HG03565 (cell line): ENCODE measurements around the gene OR52H1.

ENCODE experiments used
- ATAC-seq: cut with Tn5 transposase; IDR thresholded peaks from one replicate; pipeline ENCODE4 v1.9.1; 2021; ENCODE audit warnings: mild to moderate bottlenecking, moderate library complexity; ENCODE audit not compliant: unreplicated experiment

OR52H1 gene

GRCh38 chr11:5536482-5536881 lies 11.9 kb downstream of the OR52H1 start:
- ATAC-seq = no peak

GRCh38 chr11:5534046-5534445 lies 14.3 kb downstream of the OR52H1 start:
- no peak for ATAC-seq

DNA sequence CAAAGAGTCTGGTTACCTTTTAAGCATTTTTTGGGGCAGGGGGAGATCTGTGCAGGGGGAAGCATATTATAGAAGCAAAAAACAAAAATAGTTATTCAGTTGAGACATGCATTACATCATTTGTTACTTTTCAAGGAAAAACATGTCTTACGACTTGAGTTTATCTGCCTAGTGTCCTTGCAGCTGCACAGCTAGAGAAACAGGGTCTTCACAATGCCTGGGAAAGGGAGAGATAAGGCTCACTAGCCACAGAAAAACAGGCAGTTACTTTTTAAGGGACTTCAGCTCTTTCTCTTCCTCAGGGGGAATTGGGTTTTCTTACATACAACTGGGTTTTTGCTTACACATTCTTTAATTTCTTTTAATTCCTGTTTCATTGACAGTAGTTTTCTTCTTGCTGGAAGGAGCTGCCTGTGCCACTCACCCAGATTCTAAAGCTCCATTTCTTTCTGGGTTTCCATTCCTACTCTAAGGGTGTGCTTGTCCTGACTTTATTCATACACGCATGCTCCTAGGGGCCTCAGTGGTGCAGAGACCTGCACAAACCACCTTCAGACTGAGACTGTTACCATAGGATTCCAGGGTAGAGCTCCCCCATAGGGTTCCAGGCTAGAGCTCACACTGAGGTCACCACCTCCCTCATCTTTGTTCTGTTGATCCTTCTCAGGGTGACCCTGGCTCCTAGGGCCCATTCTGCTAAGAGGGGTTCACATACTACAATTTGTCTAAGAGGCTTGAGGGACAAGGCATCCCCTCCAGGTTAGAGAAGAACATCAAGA lies 17.1 kb downstream of the OR52H1 start:
- no peak for ATAC-seq

DNA sequence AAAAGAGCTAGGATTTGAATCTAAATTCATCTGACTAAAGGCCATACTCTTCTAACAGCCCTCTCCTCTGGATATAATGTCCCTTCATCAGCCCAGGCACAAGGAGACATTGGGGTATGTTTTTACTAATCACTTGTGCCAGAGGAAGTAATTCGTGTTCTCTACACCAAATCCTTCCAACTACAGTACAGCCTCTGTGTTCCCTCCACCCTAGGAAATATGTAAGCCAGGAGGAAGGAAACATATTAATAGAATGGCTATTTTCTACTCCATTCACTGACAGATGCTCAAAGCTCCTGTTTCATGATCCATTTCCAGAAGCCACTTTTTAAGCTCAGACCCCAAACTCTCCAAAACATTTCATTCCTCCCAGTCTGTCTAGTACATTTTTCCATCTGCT lies 19.8 kb downstream of the OR52H1 start:
- no peak for ATAC-seq

DNA sequence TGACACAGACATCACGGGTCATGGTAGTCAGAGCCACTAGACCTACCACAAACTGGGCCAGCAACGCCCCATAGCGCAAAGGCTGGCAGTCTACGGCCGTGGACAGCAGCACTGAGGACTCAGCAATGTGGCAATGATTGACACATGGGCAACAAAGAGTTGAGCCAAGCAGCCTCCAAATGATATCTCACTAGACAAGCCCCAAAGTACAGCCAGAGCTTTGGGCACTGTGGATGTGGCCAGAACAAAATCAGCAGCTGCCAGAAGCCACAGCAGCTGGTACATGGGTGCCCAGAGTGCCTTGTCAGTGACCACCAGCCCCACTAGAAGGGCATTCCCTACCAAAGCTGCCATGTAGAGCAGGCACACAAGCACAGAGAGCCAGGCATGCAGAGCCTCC lies 20.6 kb downstream of the OR52H1 start:
- ATAC-seq = no peak

DNA sequence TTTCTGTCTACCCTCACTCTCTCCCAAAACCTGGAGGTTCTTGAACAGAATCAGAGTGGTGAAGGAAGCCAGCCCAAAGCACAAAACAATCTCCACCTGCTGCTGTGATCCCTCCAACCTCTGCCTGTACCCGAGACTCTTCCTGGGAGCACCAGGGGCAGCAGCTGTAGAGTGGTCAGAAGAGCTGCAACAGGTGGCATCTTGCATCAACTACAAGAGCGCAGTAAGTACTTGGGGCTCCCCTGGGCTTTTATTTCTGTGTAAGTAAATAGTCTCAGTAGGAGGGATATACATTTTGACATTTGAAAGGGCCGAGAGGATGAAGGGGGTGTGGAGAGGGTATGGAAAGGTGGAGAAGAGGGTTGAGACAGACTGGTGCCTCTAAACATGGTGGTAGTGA lies 23.6 kb downstream of the OR52H1 start:
- ATAC-seq = no peak

GRCh38 chr11:5522308-5522707 lies 26.0 kb downstream of the OR52H1 start:
- ATAC-seq = no peak

GRCh38 chr11:5521540-5521939 lies 26.8 kb downstream of the OR52H1 start:
- ATAC-seq = no peak

DNA sequence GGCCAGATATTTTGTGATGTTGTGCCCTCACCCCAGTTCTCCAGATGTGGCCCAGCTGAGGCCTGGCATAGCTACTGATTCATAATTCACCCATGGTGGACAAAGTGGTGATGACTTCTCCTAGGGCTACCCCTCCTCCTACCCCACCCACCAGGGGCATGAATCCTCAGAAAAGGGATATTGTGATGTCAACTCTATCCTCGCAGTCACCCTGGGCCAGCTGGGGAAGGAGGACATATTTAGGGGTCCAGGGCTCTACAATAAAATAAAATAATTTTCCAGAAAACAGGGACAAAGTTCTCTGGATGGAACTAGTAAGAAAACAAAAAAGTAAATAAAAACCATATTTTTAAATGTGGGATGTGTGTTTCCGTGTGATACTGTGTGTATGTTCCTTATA lies 31.7 kb downstream of the OR52H1 start, which contains the start of gene UBQLNL:
Gene UBQLNL (minus strand): TSS at position 101 of the 400 bp plus-strand sequence. CDS start 258 bp downstream, outside the sequence.
- no peak for ATAC-seq

- no peak for ATAC-seq
These were observed 33.5 kb downstream of the OR52H1 start for GRCh38 chr11:5514841-5515240.

- no peak for ATAC-seq
These were observed 38.5 kb downstream of the OR52H1 start, which contains the start of gene UBQLN3 for GRCh38 chr11:5509803-5510202. UBQLN3 (minus strand) TSS chr11:5509957; CDS start chr11:5509558, 399 bp downstream.

- no peak for ATAC-seq
These were observed 39.7 kb downstream of the OR52H1 start for GRCh38 chr11:5508605-5509004.

GRCh38 chr11:5507933-5508305 lies 40.4 kb downstream of the OR52H1 start:
- ATAC-seq = no peak

DNA sequence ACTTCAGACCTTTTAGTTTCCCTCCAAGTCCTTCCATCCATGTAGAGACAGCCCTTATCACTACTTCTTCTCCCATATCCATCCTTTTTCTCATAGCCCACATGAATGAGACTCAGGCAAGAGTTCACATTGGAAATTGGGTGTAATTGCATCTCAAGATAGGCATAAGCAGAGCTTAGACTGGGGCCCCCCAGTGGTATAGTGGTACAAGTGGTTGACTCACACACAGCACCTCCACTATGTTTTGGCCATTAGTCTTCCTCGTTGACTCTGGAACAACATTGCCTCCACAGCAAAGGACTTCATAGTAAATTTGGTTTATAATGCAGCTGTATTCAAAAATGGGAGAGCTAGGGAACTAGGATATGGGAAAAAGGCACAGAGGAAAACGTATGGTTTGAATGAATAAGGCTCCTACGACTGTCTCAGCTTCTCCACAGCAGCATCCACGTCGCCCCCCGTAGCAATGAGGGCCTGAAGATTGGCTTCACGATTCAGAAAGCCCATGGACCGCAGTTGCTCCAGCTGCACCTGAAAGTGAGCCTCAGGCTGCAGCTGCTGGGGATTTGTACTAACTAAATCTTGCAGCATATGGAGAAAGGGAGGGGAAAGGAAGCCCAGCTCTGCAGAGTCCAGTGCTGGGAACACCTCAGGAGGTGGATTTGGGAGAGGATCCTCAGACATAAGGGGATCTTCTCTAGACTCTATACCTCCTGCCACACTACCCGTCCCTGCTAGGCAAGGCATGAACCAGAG lies 41.0 kb downstream of the OR52H1 start:
- no peak for ATAC-seq

DNA sequence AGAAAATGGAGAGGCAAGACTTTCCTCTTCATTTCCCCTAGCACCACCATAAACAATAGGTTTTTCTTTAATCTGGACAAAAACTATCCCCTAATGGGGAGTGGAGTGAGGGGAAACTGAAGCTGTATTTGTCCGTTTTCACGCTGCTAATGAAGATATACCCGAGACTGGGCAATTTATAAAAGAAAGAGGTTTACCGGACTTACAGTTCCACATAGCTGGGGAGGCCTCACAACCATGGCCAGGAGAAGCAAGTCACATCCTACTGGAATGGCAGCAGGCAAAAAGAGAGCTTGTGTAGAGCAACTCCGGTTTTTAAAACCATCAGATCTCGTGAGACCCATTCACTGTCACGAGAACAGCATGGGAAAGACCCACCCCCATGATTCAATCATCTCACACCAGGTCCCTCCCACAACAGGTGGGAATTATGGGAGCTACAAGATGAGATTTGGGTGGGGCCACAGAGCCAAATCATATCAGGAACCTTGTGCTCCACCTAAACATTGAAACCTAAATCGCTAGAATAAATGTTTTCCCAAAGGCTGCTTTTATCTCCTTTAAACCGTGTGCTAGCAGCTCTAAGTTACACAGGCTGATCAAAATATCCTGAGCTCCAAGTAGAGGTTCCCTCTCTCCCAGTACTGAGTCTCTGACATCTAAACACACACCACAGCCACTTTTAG lies 42.8 kb downstream of the OR52H1 start:
- ATAC-seq = no peak

DNA sequence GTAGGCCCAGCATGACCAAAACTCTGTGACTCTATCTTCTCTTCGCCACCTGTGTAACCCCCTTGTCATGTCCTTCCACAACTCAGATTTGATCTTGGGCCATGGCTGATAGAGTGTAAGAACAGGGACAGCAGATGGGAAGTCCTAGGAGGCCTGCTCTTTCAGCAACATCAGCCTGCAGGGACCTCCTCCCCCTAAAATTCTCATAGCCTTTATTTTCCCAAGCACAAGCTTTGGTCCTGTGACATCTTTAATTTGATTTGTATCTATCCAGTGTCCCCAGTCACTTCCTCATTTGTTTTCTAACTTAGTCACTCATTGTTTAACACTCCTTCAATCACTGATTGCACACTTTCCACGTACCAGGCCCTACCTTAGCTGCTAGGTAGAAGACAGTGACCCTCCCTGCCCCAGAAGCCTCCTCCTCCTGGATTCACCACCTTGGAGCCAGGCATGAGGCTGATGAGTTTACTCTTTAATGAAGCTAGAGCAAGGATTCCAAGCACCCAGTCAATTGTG lies 43.9 kb downstream of the OR52H1 start:
- ATAC-seq = no peak

GRCh38 chr11:5500393-5500801 lies 47.9 kb downstream of the OR52H1 start:
- ATAC-seq = no peak

GRCh38 chr11:5499671-5500070 lies 48.7 kb downstream of the OR52H1 start:
- no peak for ATAC-seq
